Brain microvascular endothelial cell (primary cell): ENCODE measurements around the gene OR4C5.
"Not testable (repeated sequence)": the region's sequence is repeated elsewhere in the genome, so short reads cannot be mapped to it uniquely, and the experiment has no call there.

Experiments
- DNase-seq: peaks from one replicate; pipeline ENCODE4 v3.0.0-alpha.2; 2020
- H3K27ac ChIP-seq: fragments of 250-450 bp; sonication (Bioruptor Pico); 2 replicates; pipeline ENCODE4 v1.5.1; 2020; ENCODE audit warnings: mild to moderate bottlenecking, moderate library complexity
- H3K27me3 ChIP-seq: fragments of 250-450 bp; sonication (Bioruptor Pico); replicated peaks from 2 replicates; pipeline ENCODE4 v1.5.1; 2020; ENCODE audit warnings: mild to moderate bottlenecking
- H3K36me3 ChIP-seq: fragments of 250-450 bp; sonication (Bioruptor Pico); replicated peaks from 2 replicates; pipeline ENCODE4 v1.5.1; 2020; ENCODE audit warnings: mild to moderate bottlenecking
- H3K4me3 ChIP-seq: 2 replicates; pipeline ENCODE4 v1.5.1; 2011; ENCODE audit warnings: low read depth, mild to moderate bottlenecking, control low read depth, low read length, moderate library complexity
- CTCF ChIP-seq: IDR thresholded peaks from 2 replicates; pipeline ENCODE4 v1.5.1; 2011; ENCODE audit warnings: low read depth, mild to moderate bottlenecking, moderate library complexity, low read length, control low read depth, inconsistent platforms; ENCODE audit errors: missing control alignments
- in situ Hi-C: cut with HindIII; loops from 2 replicates; pipeline ENCODE4 v1.10.0; 2017; ENCODE audit warnings: low sequenced_read_pairs, low pct_ligation_motif_present

Gene OR4C5

GRCh38 chr11:48341466-48341865, 24.8 kb downstream of the OR4C5 start:
- H3K4me3 ChIP-seq: no peak overlapping the region
- no peak for TF ChIP-seq CTCF
- in situ Hi-C loops: no loop called here
- no peaks in the 10 kb centered on the region for H3K36me3 ChIP-seq
- no peak for DNase-seq
- H3K27me3 ChIP-seq: no peaks in the 10 kb centered on the region
- no peak overlapping the region for H3K27ac ChIP-seq

- H3K27ac ChIP-seq, DNase-seq, in situ Hi-C loops: not testable (repeated sequence)
Observed at GRCh38 chr11:48324620-48325019, 41.6 kb downstream of the OR4C5 start, which contains the start of gene OR4C3. Gene OR4C3 (plus strand): TSS chr11:48324920. CDS start chr11:48325022, 102 bp downstream.

GRCh38 chr11:48319813-48320212, 46.5 kb downstream of the OR4C5 start:
- H3K4me3 ChIP-seq, H3K27ac ChIP-seq, in situ Hi-C loops, H3K36me3 ChIP-seq, DNase-seq, H3K27me3 ChIP-seq: not testable (repeated sequence)

More at GRCh38 chr11:48324620-48325019, 41.6 kb downstream of the OR4C5 start, which contains the start of gene OR4C3:
- H3K4me3 ChIP-seq, H3K36me3 ChIP-seq, H3K27me3 ChIP-seq: not testable (repeated sequence)
